T-helper 22 cell (primary cell): ENCODE results near the gene OPN3.

Experiments used
- DNase-seq: peaks from one replicate; pipeline ENCODE4 v3.0.0-alpha.2; 2020; ENCODE audit warnings: low read depth

The OPN3 gene

DNA sequence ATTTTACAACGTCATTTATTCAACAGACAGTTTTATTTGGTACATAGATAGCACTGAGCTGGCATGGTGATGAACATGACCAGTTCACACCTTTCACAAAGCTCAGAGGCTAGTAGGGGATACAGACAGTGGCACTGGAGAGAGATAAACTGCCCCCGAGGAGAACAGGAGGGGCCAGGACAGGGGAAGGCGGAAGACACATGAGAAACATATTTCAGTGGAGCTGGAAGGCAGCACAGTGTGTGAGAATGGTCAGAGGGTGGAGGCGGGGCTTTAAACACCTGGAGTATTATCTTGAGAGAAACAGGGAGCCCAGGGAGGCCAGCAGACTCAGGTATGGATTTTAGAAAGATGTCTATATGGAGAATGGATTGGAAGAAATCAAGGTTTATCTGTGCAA lies 49.5 kb downstream of the OPN3 start:
- DNase-seq = no peak

DNA sequence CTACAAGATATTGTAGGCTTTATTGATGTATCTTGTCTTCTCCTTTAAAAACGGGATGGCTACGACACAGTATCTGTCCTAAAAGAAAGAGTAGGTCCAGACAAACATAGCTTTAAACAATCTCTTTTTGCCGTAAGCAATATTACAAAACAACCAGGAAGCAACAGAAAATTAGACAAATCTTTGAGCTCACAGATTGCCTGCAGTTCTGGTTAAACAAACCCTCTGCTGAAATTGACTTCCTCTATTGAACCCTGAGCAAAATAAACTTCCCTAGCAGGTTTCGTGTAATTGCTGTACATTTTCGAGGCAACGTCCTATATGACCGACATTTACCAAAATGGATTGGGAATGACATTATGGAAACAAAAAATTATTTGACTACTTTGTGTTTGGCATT lies 50.6 kb downstream of the OPN3 start:
- no peak for DNase-seq

DNA sequence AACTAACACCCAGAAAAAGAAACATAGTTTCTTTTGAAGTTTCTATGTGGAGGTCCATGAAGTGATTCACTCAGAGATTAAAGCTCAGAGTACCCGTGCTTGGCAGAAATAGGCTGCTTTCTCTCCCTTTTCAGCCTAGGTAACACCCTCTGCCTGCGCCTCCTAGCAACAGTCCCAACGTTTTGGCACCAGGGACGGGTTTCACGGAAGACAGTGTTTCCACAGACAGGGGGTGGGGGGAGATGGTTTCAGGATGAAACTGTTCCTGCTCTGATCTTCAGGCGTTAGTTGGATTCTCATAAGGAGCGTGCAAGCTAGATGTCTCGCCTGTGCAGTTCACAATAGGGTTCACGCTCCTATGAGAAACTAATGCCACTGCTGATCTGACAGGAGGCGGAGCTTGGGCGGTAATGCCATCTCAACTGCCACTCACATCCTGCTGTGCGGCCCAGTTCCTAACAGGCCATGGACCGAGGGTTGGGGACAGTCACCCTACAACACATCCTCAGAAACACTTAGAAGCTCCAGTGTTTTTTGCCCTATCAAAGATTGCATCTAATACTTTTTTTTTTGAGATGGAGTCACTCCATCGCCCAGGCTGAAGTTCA lies 53.2 kb downstream of the OPN3 start:
- DNase-seq = no peak

DNA sequence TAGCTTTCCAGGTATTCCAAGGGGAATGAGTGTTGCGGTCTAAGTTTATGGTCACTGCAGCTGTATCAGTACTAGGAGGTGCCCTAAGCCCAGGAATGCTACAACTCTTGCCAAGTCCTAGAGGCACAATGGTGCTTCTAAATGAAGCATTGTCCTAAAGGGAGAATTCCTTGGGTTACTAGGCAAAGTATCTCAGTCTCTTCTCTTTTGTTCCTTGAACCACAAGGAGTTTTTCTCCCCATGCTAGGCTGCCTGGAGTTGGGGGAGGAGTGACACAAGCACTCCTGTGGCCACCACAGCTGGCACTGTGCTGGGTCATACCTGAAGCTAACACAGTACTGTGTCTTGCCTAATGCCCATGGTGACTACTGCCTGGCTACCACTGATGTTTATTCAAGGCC lies 57.2 kb downstream of the OPN3 start:
- DNase-seq = no peak

DNA sequence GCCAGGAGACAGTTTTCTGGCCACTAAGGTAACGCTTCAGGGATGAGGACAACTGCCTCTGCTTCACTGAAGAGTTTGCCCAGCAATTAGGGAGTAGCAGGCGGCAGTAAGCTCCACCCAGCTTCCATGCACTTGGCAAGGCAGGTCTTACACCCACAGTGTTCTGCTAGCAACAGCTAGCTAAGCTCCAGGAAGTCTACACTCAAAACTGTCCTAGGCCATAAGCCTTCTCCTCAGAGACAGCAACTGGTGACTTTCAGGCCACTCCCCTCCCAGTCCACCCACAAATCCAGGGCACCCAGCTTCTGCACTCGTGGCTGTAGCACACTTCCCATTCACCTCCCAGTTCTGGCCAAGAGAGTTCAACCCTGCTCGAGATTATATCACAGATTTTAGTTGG lies 60.7 kb downstream of the OPN3 start:
- DNase-seq = no peak

DNA sequence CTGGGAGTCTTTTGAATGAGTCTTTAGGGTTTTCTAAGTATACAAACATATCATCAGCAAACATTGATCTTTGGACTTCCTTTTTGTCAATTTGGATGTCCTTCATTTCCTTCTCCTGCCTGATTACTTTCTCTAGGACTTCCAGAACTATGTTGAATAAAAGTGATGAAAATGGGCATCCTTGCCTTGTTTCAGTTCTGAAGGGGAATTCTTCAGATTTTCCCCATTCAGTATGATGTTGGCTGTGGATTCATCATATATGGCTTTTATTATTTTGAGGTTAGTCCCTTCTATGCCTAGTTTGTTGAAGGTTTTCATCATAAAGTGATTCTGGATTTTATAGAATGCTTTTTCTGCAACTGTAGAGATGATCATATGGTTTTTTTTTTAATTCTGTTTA lies 66.0 kb downstream of the OPN3 start:
- DNase-seq = no peak

DNA sequence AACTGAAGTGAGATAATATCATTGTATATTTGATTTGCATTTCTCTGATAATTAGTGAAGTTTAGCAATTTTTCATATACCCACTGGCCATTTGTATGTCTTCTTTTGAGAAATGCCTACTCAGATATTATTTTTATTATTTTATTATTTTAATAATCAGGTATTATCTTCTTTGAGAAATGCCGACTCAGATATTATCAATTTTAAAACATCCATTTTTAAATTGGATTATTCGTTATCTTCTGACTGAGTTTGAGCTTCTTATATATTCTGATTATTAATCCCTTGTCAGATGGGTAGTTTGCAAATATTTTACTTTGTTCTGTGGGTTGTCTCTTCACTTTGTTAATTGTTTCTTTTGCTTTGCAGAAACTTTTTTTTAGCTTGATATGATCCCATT lies 70.3 kb downstream of the OPN3 start:
- no peak for DNase-seq

DNA sequence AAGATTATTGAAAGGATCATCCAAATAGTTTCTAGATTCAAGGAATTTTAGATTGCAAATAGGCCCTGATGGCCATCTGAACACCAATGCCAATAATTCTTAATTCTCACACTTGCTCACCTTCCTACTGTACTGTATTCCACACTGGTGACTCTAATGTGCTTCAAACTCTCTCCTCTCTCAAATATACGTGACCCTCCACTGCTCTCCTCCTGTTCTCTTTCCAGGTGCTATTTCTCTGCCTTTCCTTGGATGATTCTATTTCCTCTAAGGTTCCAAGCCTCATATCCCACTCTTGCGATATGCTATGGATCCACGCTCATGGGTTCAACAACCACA lies 79.4 kb downstream of the OPN3 start:
- DNase-seq = no peak

DNA sequence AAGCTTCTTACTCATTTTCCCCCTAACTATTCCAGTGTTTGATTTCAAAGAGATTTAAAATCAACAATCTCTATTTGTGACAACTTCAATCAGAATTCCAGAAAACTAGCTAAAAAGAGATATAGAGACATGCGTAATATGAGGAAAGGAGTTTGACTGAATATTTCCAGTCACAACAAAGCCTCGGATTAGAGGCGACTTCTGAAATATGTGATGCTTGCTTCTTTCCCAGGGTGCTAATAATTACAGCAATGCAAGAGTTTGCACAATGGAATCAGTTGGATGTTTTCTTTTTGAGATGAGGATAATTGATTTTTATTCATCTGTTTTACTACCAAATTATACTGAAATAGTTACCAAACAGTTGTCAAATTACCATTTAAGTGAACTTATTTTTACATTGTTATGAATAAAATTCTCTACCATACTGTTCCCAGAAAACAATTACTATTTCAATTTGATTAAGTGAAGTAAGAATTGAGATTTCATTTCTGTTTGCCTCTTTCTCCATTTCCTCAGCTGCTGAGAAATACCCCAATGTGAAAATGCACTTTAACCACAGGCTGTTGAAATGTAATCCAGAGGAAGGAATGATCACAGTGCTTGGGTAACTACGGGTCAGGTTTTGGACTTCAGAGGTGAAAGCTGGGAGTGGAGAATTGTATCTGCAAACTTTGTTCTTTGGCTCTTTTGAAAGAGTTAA lies 79.9 kb downstream of the OPN3 start:
- no peak for DNase-seq

DNA sequence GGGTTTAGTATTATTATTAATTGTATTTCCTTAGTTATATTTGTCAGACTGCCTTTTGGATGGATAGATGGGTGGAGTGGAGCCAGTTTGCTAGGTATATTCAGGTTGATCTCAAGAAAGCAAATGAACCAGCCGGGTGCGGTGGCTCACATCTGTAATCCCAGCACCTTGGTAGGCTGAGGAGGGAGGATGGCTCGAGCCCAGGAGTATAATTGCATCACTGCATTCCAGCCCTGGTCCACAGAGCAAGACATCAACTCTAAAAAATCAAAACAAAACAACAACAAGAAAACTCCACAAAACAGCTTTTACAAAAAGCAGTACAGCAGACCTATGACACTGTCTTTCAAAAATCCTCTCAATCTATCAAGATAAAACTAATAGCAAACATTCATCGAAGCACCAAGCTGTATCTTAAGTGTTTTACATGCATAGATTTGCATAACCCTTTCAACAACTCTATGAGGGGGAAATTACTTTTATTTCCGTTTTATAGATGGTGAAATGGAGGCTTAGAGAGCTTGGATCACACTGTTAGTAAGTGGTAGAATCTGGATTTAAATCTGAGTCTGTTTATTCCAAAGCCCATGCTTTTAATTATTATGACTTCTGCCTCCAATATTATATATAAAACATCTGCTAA lies 82.5 kb downstream of the OPN3 start:
- DNase-seq = no peak

DNA sequence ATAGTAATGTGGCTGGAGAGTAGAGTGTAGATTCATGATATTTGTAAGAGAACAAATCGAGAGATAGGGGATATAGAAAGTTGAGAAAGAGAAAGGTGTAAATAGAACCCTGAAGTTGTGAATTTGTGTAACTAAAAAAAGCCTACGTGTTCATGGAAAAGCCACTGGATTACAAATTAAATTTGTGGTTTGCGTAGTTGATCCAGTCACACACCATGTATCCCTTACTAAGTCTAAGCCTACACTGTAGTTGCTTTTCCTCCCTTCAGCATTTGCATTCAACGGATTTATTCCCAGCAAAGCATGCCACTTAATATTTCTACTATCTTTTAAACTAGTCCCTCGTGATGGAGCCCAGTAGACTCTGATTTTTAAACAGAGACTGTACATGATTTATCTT lies 83.1 kb downstream of the OPN3 start:
- DNase-seq = no peak

DNA sequence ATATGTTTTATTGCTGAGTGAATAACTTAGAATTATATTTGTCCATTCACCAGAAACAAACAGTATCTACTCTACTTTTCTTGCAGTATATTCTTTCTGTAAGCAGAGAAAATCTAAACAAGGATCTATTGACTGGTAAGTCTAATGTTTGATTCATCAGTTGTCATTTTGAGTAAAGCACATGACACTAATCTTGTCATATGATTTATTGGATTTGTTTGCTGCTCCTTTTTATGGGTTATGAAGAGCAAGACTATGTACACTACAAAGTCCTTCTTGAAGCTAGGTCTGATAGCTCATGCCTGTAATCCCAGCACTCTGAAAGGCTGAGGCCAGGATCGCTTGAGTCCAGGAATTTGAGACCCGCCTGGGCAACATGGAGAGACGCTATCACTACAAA lies 84.6 kb downstream of the OPN3 start:
- no peak for DNase-seq

DNA sequence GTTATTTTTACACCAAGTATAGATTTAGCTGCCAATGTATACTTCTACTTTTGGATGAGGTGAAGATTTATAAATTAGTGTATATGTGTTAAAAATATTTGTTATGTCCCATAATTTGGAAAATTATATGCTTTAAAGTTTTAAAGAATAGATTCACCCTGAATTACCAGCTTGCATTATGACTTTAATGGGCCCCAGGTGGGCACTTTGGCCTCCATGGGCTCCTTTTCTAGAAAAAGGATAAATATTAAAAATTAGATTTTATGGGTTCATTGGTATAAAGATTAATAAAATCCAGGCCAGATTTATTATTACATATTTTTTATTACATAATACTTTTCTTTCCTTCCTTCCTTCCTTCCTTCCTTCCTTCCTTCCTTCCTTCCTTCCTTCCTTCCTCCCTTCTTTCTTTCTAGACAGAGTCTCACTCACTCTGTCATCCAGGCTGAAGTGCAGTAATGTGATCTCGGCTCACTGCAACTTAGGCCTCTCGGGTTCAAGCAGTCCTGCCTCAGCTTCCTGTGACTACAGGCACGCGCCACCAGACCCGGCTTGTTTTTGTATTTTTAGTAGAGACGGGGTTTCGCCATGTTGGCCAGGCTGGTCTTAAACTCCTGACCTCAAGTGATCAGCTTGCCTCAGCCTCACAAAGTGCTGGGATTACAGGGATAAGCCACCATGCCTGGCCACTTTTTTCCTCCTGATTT lies 86.1 kb downstream of the OPN3 start:
- no peak for DNase-seq

DNA sequence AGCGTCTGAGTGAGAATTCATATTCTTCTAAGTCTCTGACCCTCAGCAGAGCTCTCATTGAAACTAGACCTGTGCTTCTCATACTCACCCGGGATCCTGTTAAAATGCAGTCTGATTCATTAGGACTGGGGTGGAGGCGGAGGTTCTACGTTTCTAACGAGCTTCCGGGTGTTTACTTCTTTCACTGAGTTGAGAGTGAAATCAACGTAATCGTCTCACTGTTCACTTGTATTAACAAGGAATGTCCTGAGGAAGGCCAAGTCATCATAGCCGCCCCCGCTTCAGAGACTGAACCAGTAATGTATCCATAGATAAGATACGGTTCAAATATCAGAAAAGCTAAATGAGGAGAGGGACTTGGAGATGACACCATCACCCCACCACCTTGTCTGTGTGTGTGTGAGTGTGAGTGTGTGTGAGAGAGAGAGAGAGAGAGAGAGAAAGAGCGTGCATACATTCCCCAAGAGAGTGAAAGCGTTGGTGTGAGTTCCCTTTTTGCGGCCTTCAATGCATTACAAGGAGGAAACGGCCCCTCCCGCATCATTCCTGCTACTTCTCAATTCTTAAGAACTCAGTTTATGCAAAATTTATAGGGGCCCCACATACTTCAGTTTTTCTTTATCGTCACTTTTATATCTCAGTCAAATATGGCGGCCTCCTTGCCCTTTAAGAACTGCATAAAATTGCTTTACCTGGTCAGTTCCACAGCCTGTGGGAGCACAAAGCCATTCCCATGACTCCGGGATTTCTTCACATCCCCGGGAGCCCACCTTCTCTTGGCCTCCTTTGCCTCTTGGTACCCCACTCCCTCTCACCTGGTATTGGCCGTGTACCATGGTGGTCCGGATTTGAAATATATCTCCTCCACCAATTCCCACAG lies 88.2 kb downstream of the OPN3 start:
- DNase-seq = no peak

DNA sequence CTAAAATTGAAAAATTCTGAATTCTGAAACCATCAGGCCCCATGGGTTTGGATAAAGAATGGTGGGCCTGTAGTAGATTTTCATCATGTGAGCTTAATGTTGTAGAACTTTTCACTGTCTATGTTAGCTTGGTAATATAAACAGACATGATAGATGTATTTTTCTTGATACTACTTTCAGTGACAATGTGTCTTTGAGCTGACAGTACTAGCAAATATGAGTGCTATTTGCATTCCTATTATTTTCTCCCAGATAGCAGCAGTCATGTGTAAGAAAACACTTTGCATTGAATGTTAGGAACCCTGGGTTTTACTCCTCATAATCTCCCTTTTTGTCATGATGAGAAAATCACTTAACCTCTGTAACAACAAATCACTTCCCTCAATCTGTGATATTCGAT lies 89.9 kb downstream of the OPN3 start:
- no peak for DNase-seq

DNA sequence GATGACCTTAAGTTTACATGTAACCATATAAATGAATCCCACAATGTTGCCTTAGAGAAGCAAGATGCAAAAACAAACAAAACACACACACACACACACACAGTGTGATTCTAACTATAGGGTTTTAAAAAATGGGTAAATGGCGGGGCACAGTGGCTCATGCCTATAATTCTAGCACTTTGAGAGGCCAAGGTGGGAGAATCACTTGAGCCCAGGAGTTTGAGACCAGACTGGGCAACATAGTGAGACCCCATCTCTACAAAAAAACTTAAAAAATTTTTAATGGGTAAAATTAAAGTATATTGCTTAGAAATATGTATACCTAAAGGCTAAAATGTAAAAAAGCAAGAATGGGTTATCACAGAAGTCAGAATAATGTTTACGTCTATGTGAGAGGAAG lies 92.2 kb downstream of the OPN3 start:
- DNase-seq = no peak
